GM19397 (cell line): ENCODE results near the gene PYCARD.
"Not testable (repeated sequence)": the region's sequence is repeated elsewhere in the genome, so short reads cannot be mapped to it uniquely, and the experiment has no call there.

Experiments
- ATAC-seq: cut with Tn5 transposase; IDR thresholded peaks from one replicate; pipeline ENCODE4 v1.9.1; 2021; ENCODE audit warnings: mild to moderate bottlenecking, moderate library complexity; ENCODE audit not compliant: unreplicated experiment

PYCARD gene

DNA sequence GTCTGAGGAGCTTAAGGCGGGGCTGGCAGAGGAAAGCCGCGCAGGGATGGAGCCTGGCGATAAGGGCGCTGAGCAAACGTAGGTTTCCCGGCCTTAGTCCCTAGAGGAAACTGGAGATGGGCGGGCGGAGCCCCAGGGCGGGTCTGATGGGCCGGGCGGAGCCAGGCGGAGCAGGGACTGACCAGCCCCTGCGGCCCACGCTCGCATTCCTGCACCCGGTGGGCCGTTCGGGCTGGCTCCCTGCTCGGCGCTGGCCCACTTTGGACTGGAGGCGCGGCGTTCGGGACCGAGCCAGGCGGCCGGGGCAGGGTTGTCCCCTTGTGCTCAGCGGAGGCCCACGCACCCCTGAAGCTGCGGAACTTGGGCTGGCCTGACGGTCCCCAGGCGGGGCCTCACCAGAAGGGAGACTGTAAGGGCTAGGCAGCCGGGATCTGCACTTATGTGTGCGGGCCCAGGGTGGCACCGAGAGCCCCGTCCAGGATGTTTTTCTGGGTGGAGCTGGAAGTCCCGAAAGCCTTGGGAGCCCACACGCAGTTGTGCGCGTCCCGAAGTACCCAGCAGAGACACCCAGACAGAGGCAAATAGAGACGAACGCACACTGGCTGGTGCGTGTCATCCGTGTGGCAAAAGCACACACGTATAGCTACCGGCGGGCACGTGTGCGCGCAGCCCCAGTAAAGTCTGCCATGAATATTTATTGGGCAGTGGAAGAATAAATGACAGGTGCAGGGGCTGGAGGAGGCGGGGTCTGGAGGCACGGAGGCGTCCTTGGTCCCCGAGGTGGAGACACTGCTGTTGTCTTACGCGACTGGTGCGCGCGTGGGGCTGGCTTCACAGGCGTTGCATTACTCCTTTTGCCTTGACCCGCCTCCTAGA lies 13.0 kb upstream of the PYCARD start:
- no peak for ATAC-seq

DNA sequence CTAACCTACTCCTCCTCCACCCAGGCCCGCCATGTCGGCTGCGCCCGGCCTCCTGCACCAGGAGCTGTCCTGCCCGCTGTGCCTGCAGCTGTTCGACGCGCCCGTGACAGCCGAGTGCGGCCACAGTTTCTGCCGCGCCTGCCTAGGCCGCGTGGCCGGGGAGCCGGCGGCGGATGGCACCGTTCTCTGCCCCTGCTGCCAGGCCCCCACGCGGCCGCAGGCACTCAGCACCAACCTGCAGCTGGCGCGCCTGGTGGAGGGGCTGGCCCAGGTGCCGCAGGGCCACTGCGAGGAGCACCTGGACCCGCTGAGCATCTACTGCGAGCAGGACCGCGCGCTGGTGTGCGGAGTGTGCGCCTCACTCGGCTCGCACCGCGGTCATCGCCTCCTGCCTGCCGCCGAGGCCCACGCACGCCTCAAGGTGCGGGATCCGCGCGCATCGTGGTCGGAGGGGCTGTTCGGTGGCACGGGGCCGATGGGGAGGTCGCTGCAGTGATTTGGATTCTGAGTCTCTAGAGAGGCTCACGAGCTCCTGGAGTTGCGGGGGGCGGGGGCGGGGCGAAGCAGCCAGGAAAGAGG lies 12.2 kb upstream of the PYCARD start:
- ATAC-seq: no peak

- ATAC-seq: no peak
Observed at GRCh38 chr16:31213877-31214707, 11.5 kb upstream of the PYCARD start, which contains the start of gene TRIM72. Gene TRIM72, plus strand, starts transcription at chr16:31214119. Its CDS starts 620 bp downstream, at chr16:31214739.

DNA sequence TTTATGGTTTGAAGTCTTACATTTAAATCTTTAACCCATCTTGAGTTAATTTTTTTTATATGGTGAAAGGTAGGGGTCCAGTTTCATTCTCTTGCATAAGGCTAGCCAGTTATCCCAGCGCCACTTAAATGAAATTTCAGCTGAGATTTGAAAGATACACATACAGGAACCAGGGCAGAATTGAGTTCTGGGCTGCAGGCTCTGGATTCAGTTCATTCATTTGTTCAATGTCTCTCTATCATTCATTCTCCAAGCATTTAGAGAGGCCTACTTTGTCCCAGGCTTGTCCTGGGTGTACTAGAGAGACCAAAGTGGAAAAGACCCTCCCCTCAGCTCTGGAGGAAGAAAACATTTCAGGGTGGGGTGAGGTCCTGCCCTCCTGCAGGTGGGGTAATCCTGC lies 10.8 kb upstream of the PYCARD start:
- ATAC-seq: no peak

GRCh38 chr16:31206776-31207175 lies 4.2 kb upstream of the PYCARD start:
- no peak for ATAC-seq

GRCh38 chr16:31204871-31205666 lies 2.5 kb upstream of the PYCARD start:
- no peak for ATAC-seq

- peak; percentile 48 for ATAC-seq
Observed at GRCh38 chr16:31201582-31202413, 762 bp downstream of the PYCARD start.

- no peak for ATAC-seq
Observed at GRCh38 chr16:31200821-31201568, 1.6 kb downstream of the PYCARD start.

DNA sequence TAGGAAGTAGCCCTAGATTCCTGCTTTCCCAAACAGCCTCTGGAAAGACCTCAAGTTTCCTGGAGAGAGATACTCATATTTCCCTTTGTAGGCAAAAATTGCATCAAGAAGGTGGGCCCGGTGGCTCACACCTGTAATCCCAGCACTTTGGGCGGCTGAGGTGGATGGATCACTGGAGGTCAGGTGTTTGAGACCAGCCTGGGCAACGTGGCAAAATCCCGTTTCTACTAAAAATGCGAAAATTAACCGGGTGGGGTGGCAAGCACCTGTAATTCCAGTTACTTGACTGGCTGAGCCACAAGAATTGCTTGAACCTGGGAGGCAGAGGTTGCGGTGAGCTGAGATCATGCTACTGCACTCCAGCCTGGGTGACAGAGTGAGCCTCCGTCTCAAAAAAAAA lies 2.4 kb downstream of the PYCARD start:
- ATAC-seq: not testable (repeated sequence)

DNA sequence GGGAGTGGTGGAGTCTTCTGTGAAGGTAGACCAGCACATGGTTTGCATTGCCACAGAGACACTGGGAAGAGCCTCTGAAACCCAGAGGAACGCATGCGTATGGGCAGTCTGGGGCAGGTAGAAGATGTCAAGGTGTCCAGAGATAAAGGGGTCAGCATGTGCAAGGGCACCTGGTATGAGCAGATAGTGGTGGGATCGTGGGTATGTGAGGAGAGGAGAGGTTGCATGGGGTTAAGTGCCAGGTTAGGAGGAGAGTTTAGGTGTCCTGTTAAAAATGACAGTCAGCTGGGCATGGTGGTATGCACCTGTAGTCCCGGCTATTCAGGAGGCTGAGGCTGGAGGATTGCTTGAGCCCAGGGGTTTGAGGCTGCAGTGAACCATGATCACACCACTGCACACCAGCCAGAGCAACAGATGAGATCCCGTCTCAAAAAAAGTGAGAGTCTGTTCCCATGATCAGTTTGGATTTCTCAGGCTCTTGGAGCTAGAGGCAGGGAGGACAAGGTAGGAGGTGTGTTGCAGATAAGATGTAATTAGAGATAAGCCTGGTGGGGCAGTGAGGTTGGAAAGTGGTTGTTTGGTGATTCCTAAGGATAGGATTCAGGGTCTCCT lies 3.0 kb downstream of the PYCARD start:
- ATAC-seq: no peak

- no peak for ATAC-seq
Observed at GRCh38 chr16:31198207-31198882, 4.2 kb downstream of the PYCARD start.

GRCh38 chr16:31196324-31197088 lies 6.1 kb downstream of the PYCARD start:
- ATAC-seq: no peak

GRCh38 chr16:31195861-31196260 lies 6.7 kb downstream of the PYCARD start:
- ATAC-seq: not testable (repeated sequence)

GRCh38 chr16:31194898-31195297 lies 7.7 kb downstream of the PYCARD start:
- no peak for ATAC-seq

DNA sequence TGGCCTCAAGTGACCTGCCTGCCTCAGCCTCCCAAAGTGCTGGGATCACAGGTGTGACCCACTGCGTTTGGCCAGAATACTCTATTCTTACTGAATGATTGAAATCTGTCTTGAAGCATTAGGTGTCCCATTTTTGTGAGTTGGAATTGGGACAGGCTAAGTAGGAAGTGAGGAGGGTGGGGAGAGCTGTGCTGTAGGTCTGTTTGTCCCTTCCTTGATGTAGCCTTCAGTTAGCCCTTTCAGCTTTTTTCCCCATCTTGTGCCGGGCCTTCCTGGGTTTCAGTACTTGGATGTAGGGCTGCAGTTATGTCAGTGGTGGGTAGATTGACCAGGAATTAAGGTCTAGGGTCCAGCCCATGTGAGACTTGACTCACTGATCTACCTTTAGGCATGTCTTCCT lies 8.7 kb downstream of the PYCARD start:
- no peak for ATAC-seq

DNA sequence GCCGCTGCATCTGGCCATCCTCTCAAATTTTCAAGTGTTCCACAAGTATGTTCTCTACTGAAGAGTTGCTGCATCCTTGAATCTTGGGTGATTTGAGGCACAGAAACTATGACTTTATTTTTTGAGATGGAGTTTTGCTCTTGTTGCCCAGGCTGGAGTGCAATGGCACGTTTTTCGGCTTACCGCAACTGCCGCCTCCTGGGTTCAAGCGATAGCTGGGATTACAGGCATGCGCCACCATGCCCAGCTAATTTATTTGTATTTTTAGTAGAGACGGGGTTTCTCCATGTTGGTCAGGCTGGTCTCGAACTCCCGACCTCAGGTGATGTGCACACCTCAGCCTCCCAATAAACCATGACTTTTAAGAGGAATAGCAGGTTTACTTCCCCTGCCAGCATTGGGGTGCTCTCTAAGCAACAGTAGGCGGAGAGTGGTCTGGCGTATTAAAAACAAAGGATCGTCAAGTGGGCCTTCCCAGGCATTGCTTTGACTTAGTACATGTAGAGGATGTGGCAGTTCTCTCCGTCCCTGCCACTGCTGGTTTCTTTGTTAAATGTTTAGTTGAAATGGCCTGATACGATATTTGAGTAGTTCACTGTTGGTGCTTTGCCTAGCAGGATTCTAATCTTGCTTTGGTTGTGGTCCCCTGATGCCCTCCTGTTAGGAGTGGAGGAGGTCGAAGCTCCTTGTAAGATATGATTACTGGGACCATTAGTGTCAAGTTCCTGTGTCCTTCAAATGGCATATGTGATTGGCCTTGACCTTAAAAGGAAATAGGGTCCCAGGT lies 9.5 kb downstream of the PYCARD start:
- no peak for ATAC-seq
